HEK293 (cell line): ENCODE results near the gene STARD3.

ENCODE experiments used
- CTCF ChIA-PET: fragments of 350-600 bp; formaldehyde crosslinking; extraction: SDS; loops from one replicate; lab custom pipeline; 2021; ENCODE audit warnings: antibody characterized with exemption; lab: Yijun Ruan, JAX
- POLR2A ChIA-PET: fragments of 300-600 bp; formaldehyde crosslinking; extraction: SDS; loops from one replicate; lab custom pipeline; 2020; ENCODE audit warnings: antibody characterized with exemption, inconsistent platforms; lab: Yijun Ruan, JAX
- H3K27ac ChIP-seq: fragments of 200-500 bp; sonication (Bioruptor generic); 2 replicates; pipeline ENCODE4 v1.5.1; 2014; ENCODE audit warnings: low read depth, low read length, control low read depth, inconsistent platforms; ENCODE audit errors: extremely low read depth
- H3K36me3 ChIP-seq, 2 experiments: fragments of 200-500 bp in 1 of 2; sonication (Bioruptor generic) in 1 of 2; 1 replicate in 1 of 2; 2 replicates in 1 of 2; pipeline ENCODE4 v1.5.1; 2014 to 2017; ENCODE audit warnings: inconsistent platforms in 2 of 2, low read length in 2 of 2; ENCODE audit not compliant: control insufficient read depth in 2 of 2, insufficient read depth in 1 of 2
- H3K4me1 ChIP-seq: fragments of 200-500 bp; sonication (Bioruptor generic); 2 replicates; pipeline ENCODE4 v1.5.1; 2014; ENCODE audit warnings: mild to moderate bottlenecking, low read length, inconsistent platforms; ENCODE audit not compliant: control insufficient read depth, insufficient read depth
- H3K4me3 ChIP-seq: 2 replicates; pipeline ENCODE4 v1.5.1; 2011; ENCODE audit warnings: low read depth, mild to moderate bottlenecking, control low read depth, low read length, moderate library complexity
- H3K9me3 ChIP-seq: fragments of 200-500 bp; sonication (Bioruptor generic); 2 replicates; pipeline ENCODE4 v1.5.1; 2014; ENCODE audit warnings: low read depth, low read length, inconsistent platforms; ENCODE audit not compliant: control insufficient read depth, insufficient read depth
- GLIS1 ChIP-seq: fragments of 450-650 bp; formaldehyde crosslinking; IDR thresholded peaks from 2 replicates; pipeline ENCODE4 v1.5.1; 2016; ENCODE audit warnings: missing biosample characterization, missing genetic modification characterization
- HOXD13 ChIP-seq: sonication (generic); formaldehyde crosslinking; IDR thresholded peaks from 2 replicates; pipeline ENCODE4 v1.8.0; 2022; ENCODE audit warnings: missing genetic modification reagents, borderline replicate concordance
- KLF1 ChIP-seq: fragments of 450-650 bp; formaldehyde crosslinking; IDR thresholded peaks from 2 replicates; pipeline ENCODE4 v1.5.1; 2016; ENCODE audit warnings: missing biosample characterization, missing genetic modification characterization
- SCRT1 ChIP-seq: fragments of 450-650 bp; formaldehyde crosslinking; IDR thresholded peaks from 2 replicates; pipeline ENCODE4 v1.5.1; 2016; ENCODE audit warnings: missing biosample characterization, missing genetic modification characterization, borderline replicate concordance
- SCRT2 ChIP-seq: fragments of 450-650 bp; formaldehyde crosslinking; IDR thresholded peaks from 2 replicates; pipeline ENCODE4 v1.5.1; 2016; ENCODE audit warnings: missing biosample characterization, missing genetic modification characterization
- SETDB1 ChIP-seq: IDR thresholded peaks from one replicate; pipeline ENCODE4 v1.6.1; 2017; ENCODE audit warnings: mild to moderate bottlenecking, low read length, moderate library complexity, mixed read lengths; ENCODE audit not compliant: insufficient read length
- SP3 ChIP-seq: fragments of 450-650 bp; formaldehyde crosslinking; IDR thresholded peaks from 2 replicates; pipeline ENCODE4 v1.5.1; 2016; ENCODE audit warnings: missing biosample characterization, missing genetic modification characterization
- YY2 ChIP-seq: fragments of 450-650 bp; formaldehyde crosslinking; IDR thresholded peaks from 2 replicates; pipeline ENCODE4 v1.5.1; 2016; ENCODE audit warnings: missing biosample characterization, missing genetic modification characterization
- ZBTB17 ChIP-seq: fragments of 450-650 bp; formaldehyde crosslinking; IDR thresholded peaks from 2 replicates; pipeline ENCODE4 v1.5.1; 2016; ENCODE audit warnings: missing biosample characterization, missing genetic modification characterization
- ZBTB7A ChIP-seq: fragments of 450-650 bp; formaldehyde crosslinking; IDR thresholded peaks from 2 replicates; pipeline ENCODE4 v1.5.1; 2016; ENCODE audit warnings: low read depth, missing biosample characterization, missing genetic modification characterization
- ZFHX2 ChIP-seq: fragments of 450-650 bp; formaldehyde crosslinking; conservative IDR thresholded peaks from 2 replicates; pipeline ENCODE4 v1.5.1; 2016; ENCODE audit warnings: missing biosample characterization, missing genetic modification characterization
- ZFP3 ChIP-seq: fragments of 450-650 bp; formaldehyde crosslinking; IDR thresholded peaks from 2 replicates; pipeline ENCODE4 v1.5.1; 2016; ENCODE audit warnings: low read depth, missing biosample characterization, missing genetic modification characterization
- ZIC2 ChIP-seq: fragments of 450-650 bp; formaldehyde crosslinking; IDR thresholded peaks from 2 replicates; pipeline ENCODE4 v1.5.1; 2016; ENCODE audit warnings: missing biosample characterization, missing genetic modification characterization
- ZNF121 ChIP-seq: fragments of 450-650 bp; formaldehyde crosslinking; IDR thresholded peaks from 2 replicates; pipeline ENCODE4 v1.5.1; 2016; ENCODE audit warnings: missing biosample characterization, missing genetic modification characterization
- ZNF146 ChIP-seq: fragments of 450-650 bp; formaldehyde crosslinking; IDR thresholded peaks from 2 replicates; pipeline ENCODE4 v1.5.1; 2016; ENCODE audit warnings: missing biosample characterization, missing genetic modification characterization
- ZNF174 ChIP-seq: fragments of 450-650 bp; formaldehyde crosslinking; IDR thresholded peaks from 2 replicates; pipeline ENCODE4 v1.5.0; 2017; ENCODE audit warnings: missing biosample characterization, mild to moderate bottlenecking, missing genetic modification characterization
- ZNF221 ChIP-seq: fragments of 450-650 bp; formaldehyde crosslinking; IDR thresholded peaks from 2 replicates; pipeline ENCODE4 v1.5.1; 2017; ENCODE audit warnings: missing biosample characterization, missing genetic modification characterization, borderline replicate concordance
- ZNF24 ChIP-seq: fragments of 450-650 bp; formaldehyde crosslinking; IDR thresholded peaks from 2 replicates; pipeline ENCODE4 v1.5.1; 2016; ENCODE audit warnings: missing biosample characterization, missing genetic modification characterization
- ZNF366 ChIP-seq: fragments of 450-650 bp; formaldehyde crosslinking; conservative IDR thresholded peaks from 2 replicates; pipeline ENCODE4 v1.5.1; 2016; ENCODE audit warnings: missing biosample characterization, missing genetic modification characterization
- ZNF416 ChIP-seq: fragments of 450-650 bp; formaldehyde crosslinking; IDR thresholded peaks from 2 replicates; pipeline ENCODE4 v1.5.1; 2016; ENCODE audit warnings: missing biosample characterization, missing genetic modification characterization
- ZNF433 ChIP-seq: fragments of 450-650 bp; formaldehyde crosslinking; IDR thresholded peaks from 2 replicates; pipeline ENCODE4 v1.5.1; 2016; ENCODE audit warnings: missing biosample characterization, missing genetic modification characterization, low read depth
- ZNF521 ChIP-seq: fragments of 450-650 bp; formaldehyde crosslinking; IDR thresholded peaks from 2 replicates; pipeline ENCODE4 v1.5.1; 2017; ENCODE audit warnings: missing biosample characterization, mild to moderate bottlenecking, missing genetic modification characterization
- ZNF548 ChIP-seq: fragments of 450-650 bp; formaldehyde crosslinking; IDR thresholded peaks from 2 replicates; pipeline ENCODE4 v1.5.1; 2016; ENCODE audit warnings: missing biosample characterization, missing genetic modification characterization
- ZNF626 ChIP-seq: fragments of 450-650 bp; sonication (Bioruptor Pico); formaldehyde crosslinking; IDR thresholded peaks from 2 replicates; pipeline ENCODE4 v1.5.1; 2018; ENCODE audit warnings: missing biosample characterization, missing genetic modification characterization, inconsistent platforms
- ZNF654 ChIP-seq: fragments of 450-650 bp; formaldehyde crosslinking; IDR thresholded peaks from 2 replicates; pipeline ENCODE4 v1.5.1; 2016; ENCODE audit warnings: low read depth, missing biosample characterization, missing genetic modification characterization
- ZNF660 ChIP-seq: fragments of 450-650 bp; IDR thresholded peaks from 2 replicates; pipeline ENCODE4 v1.5.1; 2018; ENCODE audit warnings: missing biosample characterization, mild to moderate bottlenecking, missing genetic modification characterization
- ZNF837 ChIP-seq: fragments of 450-650 bp; formaldehyde crosslinking; IDR thresholded peaks from 2 replicates; pipeline ENCODE4 v1.5.1; 2016; ENCODE audit warnings: missing biosample characterization, missing genetic modification characterization
- ZXDB ChIP-seq: fragments of 450-650 bp; formaldehyde crosslinking; IDR thresholded peaks from 2 replicates; pipeline ENCODE4 v1.5.1; 2016; ENCODE audit warnings: missing biosample characterization, missing genetic modification characterization
- TF ChIP-seq, protein P1 (sequence below): fragments of 450-650 bp; formaldehyde crosslinking; IDR thresholded peaks from 2 replicates; pipeline ENCODE4 v1.5.1; 2017; ENCODE audit warnings: missing biosample characterization, missing genetic modification characterization
- TF ChIP-seq, protein P2 (sequence below): fragments of 450-650 bp; formaldehyde crosslinking; IDR thresholded peaks from 2 replicates; pipeline ENCODE4 v1.5.1; 2016; ENCODE audit warnings: missing biosample characterization, missing genetic modification characterization
- TF ChIP-seq, protein P3 (sequence below): fragments of 450-650 bp; formaldehyde crosslinking; IDR thresholded peaks from 2 replicates; pipeline ENCODE4 v1.5.1; 2016; ENCODE audit warnings: missing biosample characterization, missing genetic modification characterization, borderline replicate concordance
- TF ChIP-seq, protein P4 (sequence below): fragments of 450-650 bp; formaldehyde crosslinking; IDR thresholded peaks from 2 replicates; pipeline ENCODE4 v1.5.1; 2016; ENCODE audit warnings: missing biosample characterization, missing genetic modification characterization

Gene STARD3

DNA sequence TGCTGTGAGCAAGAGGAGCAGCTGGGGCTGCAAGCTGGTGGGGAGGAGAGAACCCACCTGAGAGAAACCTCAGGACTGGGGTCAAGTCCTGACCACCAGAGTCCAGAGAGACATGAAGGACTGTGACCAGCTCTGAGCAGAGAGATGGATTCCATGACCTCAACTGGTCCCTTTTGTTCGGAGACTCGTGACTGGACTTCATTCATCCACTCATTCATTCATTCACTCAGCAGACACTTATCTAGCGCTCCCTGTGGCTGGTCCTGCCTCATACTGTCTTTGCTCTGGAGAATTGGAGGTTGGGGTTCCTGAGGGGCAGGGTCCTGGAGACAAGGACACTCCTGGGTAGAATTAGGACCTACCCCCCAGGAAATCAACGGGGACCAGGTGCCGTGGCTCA lies 67.0 kb downstream of the STARD3 start:
- no peak for TF ChIP-seq ZNF146 (tag by site-specific recombination)
- TF ChIP-seq ZNF837 (tag by site-specific recombination): no peak
- TF ChIP-seq ZNF433 (tag by site-specific recombination): no peak
- TF ChIP-seq ZNF24 (tag by site-specific recombination): no peak
- TF ChIP-seq, protein P1, sequence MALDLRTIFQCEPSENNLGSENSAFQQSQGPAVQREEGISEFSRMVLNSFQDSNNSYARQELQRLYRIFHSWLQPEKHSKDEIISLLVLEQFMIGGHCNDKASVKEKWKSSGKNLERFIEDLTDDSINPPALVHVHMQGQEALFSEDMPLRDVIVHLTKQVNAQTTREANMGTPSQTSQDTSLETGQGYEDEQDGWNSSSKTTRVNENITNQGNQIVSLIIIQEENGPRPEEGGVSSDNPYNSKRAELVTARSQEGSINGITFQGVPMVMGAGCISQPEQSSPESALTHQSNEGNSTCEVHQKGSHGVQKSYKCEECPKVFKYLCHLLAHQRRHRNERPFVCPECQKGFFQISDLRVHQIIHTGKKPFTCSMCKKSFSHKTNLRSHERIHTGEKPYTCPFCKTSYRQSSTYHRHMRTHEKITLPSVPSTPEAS: no peak
- TF ChIP-seq, protein P2, sequence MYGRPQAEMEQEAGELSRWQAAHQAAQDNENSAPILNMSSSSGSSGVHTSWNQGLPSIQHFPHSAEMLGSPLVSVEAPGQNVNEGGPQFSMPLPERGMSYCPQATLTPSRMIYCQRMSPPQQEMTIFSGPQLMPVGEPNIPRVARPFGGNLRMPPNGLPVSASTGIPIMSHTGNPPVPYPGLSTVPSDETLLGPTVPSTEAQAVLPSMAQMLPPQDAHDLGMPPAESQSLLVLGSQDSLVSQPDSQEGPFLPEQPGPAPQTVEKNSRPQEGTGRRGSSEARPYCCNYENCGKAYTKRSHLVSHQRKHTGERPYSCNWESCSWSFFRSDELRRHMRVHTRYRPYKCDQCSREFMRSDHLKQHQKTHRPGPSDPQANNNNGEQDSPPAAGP (tag by site-specific recombination): no peak
- TF ChIP-seq ZNF366 (tag by site-specific recombination): no peak
- no peak for TF ChIP-seq SETDB1
- no peak for TF ChIP-seq ZNF221 (tag by site-specific recombination)
- TF ChIP-seq ZBTB17 (tag by site-specific recombination): no peak
- no peak for TF ChIP-seq HOXD13
- peaks cover 13% of the 10 kb centered on the region; the same call in 1 of the 2 replicates for H3K4me1 ChIP-seq
- ChIA-PET CTCF (interaction anchor here (0.7 to 1.5 kb wide), 4 partner anchors 69 to 372 kb away, joined by 3 to 4 read pairs (median 3); no protein-coding TSS in a partner anchor), POLR2A (no interaction called here)
- H3K4me3 ChIP-seq: no peak overlapping the region
- no peaks in the 10 kb centered on the region for H3K9me3 ChIP-seq
- no peak overlapping the region for H3K27ac ChIP-seq
- H3K36me3 ChIP-seq: peaks cover 3 to 41% of the 10 kb centered on the region in 2 experiments; a peak in 1 of 3 replicates

DNA sequence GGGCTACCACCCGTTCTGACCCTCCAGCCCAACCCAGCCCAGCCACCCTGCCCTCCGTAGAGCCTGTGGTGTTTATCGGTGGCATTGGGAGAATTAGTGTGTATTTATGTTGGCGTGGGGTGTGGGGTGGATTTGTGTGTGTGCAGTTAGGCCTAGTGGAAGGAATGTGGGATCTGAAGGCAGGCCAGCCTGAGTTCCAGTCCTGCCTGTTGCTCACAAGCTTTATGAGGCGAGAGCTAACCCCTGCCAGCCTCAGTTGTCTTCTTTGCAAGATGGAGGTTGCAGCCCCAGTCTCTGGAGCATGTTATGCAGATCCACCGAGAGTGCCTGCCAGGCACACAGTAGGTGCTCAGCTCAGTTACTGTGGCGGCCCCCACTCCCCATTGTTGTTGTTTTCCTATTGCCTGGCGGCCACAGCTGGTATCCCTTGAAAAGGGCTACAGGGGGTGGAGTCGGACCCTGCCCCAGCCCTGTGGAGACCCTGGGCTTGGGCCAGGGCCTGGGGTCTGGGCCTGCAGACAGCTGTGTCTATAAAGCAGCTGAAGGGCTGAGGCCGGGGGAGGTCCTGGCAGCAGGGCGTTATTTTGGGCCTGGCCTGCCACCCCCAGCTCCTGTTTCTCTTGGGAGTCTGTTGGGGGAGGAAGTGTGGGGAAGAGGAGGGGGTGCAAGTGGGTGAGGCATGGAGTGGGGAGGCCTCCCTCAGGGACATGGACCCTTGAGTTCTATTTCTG lies 68.0 kb downstream of the STARD3 start:
- Histone ChIP-seq H3K9me3 (no peaks in the 10 kb centered on the region), H3K36me3 (peaks cover 7 to 51% of the 10 kb centered on the region in 2 experiments), H3K4me3 (no peak overlapping the region), H3K27ac (no peak overlapping the region), H3K4me1 (peaks cover 9% of the 10 kb centered on the region; the same call in 1 of the 2 replicates)
- ChIA-PET POLR2A (no interaction called here), CTCF (no interaction called here)
- TF ChIP-seq ZFHX2 (tag by site-specific recombination) (peak; percentile 67), ZNF146 (tag by site-specific recombination) (no peak), ZFP3 (no peak), ZNF626 (tag by site-specific recombination) (no peak), ZNF416 (tag by site-specific recombination) (no peak), ZNF121 (tag by site-specific recombination) (no peak), ZNF548 (tag by site-specific recombination) (no peak), ZNF654 (no peak), ZXDB (tag by site-specific recombination) (no peak), YY2 (no peak), SP3 (tag by site-specific recombination) (no peak), SCRT1 (tag by site-specific recombination) (peak; percentile 57; the same call in 1 of the 2 replicates), ZBTB7A (tag by site-specific recombination) (no peak), ZNF660 (tag by site-specific recombination) (no peak), ZIC2 (tag by site-specific recombination) (peak; percentile 58), SCRT2 (peak; percentile 88), ZNF521 (tag by site-specific recombination) (no peak), GLIS1 (tag by site-specific recombination) (no peak), ZNF174 (no peak), KLF1 (tag by site-specific recombination) (no peak)
- TF ChIP-seq, protein P3, sequence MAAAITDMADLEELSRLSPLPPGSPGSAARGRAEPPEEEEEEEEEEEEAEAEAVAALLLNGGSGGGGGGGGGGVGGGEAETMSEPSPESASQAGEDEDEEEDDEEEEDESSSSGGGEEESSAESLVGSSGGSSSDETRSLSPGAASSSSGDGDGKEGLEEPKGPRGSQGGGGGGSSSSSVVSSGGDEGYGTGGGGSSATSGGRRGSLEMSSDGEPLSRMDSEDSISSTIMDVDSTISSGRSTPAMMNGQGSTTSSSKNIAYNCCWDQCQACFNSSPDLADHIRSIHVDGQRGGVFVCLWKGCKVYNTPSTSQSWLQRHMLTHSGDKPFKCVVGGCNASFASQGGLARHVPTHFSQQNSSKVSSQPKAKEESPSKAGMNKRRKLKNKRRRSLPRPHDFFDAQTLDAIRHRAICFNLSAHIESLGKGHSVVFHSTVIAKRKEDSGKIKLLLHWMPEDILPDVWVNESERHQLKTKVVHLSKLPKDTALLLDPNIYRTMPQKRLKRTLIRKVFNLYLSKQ (tag by site-specific recombination): no peak
- TF ChIP-seq, protein P4, sequence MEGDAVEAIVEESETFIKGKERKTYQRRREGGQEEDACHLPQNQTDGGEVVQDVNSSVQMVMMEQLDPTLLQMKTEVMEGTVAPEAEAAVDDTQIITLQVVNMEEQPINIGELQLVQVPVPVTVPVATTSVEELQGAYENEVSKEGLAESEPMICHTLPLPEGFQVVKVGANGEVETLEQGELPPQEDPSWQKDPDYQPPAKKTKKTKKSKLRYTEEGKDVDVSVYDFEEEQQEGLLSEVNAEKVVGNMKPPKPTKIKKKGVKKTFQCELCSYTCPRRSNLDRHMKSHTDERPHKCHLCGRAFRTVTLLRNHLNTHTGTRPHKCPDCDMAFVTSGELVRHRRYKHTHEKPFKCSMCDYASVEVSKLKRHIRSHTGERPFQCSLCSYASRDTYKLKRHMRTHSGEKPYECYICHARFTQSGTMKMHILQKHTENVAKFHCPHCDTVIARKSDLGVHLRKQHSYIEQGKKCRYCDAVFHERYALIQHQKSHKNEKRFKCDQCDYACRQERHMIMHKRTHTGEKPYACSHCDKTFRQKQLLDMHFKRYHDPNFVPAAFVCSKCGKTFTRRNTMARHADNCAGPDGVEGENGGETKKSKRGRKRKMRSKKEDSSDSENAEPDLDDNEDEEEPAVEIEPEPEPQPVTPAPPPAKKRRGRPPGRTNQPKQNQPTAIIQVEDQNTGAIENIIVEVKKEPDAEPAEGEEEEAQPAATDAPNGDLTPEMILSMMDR (tag by site-specific recombination): peak; percentile 48; the same call in 1 of the 2 replicates
